ENCODE data around the gene CA6. TPM values are rescaled to one million over a fixed set of nuclear protein-coding genes. Genes with fewer than 3 reads are reported as not detected.

CA6 gene
- total RNA-seq, 1 donor from 2014 or later, result not detected

- peak; percentile 85 for DNase-seq (ENCODE audit: low spot score)
Measured at GRCh38 chr1:9004700-9005394, 59.2 kb downstream of the CA6 start.

DNA sequence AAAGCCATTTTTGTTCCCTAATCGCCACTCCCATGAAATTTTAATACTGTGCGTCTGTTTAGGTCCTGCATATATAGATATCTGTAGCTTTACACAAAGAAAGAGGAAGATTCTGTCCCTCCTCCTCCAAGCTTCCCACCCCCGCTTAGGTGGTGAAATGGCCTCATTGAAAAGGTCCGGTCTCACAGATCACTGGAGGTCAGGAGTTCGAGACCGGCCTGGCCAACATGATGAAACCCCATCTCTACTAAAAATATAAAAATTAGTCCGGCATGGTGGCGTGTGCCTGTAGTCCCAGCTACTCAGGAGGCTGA is 59.7 kb downstream of the CA6 start:
- no peak for DNase-seq (ENCODE audit: low spot score)

GRCh38 chr1:9006956-9007615 is 61.4 kb downstream of the CA6 start:
- no peak for DNase-seq (ENCODE audit: low spot score)

DNA sequence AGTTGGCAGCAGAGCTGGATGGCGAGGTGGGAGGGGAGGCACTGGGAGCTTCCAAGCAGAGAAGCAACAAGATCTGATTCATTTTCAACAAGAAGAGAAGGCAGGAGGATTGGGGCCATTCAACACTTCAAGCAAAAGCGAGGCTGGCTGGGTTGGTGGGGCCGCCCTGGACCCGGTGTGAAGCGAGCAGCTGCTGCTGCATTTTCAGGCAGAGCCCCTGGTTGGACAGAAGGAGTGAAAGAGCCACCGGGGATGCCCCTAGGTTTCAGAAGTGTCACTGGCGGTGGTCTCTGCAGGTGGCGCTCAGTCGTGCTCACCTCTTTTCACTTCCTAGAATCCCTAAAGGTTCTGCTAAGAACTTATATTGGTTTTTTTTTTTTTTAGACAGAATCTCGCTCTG is 62.6 kb downstream of the CA6 start:
- no peak for DNase-seq (ENCODE audit: low spot score)

- no peak for DNase-seq (ENCODE audit: low spot score)
Measured at GRCh38 chr1:9009438-9010370, 64.0 kb downstream of the CA6 start.

DNA sequence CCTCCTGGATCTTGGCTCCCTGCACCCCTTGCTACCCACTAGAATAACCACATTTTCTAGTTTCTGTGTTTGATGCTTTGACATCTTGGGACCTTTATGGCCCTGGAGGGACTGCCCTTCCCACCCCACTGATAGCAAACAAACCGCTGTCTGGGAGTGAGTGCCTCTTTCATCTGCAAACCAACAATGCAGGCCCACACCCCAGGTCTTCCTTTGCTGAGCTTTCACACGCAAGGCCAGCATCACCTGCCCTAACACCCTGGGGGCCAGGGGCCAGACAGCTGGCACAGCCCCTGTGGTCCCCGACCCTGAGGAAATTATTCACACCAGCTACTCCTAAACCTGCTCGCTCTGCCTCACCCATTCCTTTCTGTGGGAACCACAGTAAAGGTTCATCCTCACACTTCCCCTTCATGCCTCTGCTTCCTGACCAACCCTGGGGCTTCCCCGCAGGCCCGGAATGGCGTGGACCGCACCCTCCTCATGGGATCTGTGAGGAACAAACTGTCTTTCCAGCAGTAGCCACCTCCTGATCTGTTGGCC is 65.2 kb downstream of the CA6 start:
- no peak for DNase-seq (ENCODE audit: low spot score)

GRCh38 chr1:9013819-9014218 is 68.2 kb downstream of the CA6 start:
- no peak for DNase-seq (ENCODE audit: low spot score)

GRCh38 chr1:9014475-9015375 is 69.1 kb downstream of the CA6 start:
- no peak for DNase-seq (ENCODE audit: low spot score)

- no peak for DNase-seq (ENCODE audit: low spot score)
Measured at GRCh38 chr1:9016455-9016854, 70.8 kb downstream of the CA6 start.

DNA sequence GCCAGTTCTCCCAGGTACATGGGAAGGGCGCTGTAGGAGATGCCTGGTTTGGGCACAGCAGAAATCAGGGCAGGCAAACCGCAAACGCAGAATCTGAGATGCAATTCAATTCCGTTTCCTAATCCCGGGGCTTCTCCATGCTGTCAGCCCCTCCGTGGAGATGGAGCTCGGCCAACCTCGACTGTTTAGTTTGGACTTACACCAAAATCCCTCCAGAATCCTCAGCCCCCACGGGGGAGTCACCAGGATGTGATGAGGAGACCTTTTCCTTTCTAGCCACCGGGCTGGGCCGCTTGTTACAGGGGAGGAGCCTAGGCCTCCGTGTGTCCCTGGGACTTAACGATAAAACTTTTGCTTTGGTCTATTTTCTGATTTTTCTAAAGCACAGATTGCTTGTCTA is 72.7 kb downstream of the CA6 start:
- no peak for DNase-seq (ENCODE audit: low spot score)

GRCh38 chr1:9019896-9020295 is 74.2 kb downstream of the CA6 start:
- DNase-seq (ENCODE audit: low spot score), result no peak

DNA sequence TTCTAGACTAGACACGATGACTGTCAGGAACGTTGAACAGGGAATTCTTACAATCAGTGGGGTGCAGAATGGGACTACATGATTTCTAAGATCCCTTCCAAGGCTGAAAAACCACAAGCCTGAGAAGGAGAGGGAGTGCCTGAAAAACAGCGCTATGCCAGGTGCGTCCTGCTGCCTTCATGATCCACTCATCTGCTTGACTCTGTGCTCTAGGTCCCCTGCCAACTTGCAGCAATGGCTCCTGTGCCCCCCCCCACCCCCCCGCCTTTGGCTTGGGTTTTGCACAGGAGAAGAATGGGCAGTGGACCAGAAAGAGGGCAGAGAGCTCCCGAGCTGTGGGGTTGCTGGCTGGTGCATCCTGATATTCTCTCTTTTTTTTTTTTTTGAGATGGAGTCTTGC is 74.6 kb downstream of the CA6 start:
- no peak for DNase-seq (ENCODE audit: low spot score)

GRCh38 chr1:9022026-9022738 is 76.5 kb downstream of the CA6 start:
- DNase-seq (ENCODE audit: low spot score), result peak; percentile 20

- DNase-seq (ENCODE audit: low spot score), result no peak
Measured at GRCh38 chr1:9022773-9023172, 77.1 kb downstream of the CA6 start.

Other genes with a start within 250 kb of the CA6 start
- 134 TPM for gene RERE, start 128.2 kb upstream of the CA6 start, total RNA-seq
- gene ENO1, start 67.2 kb upstream of the CA6 start, total RNA-seq, result 631 TPM
- not detected for gene SLC2A7, start 80.6 kb downstream of the CA6 start, total RNA-seq
- 8.8 TPM for gene SLC2A5, start 123.8 kb downstream of the CA6 start, total RNA-seq
- 8.3 TPM for gene GPR157, start 183.2 kb downstream of the CA6 start, total RNA-seq

Data from mucosa of gallbladder (tissue), 1 donor.